K562 (cell line): ENCODE results near the gene MATR3. TPM values are rescaled to one million over a fixed set of nuclear protein-coding genes. Genes with fewer than 3 reads are reported as not detected.

Experiments
- ATAC-seq: fragments of 200-7000 bp; cut with Tn5 transposase; 3 replicates; pipeline ENCODE4 v1.9.1; 2020; ENCODE audit warnings: moderate library complexity
- BruUV-seq: library from RNA; stranded (reverse); fragments of 400-500 nt; replicated peaks from 2 replicates; lab custom pipeline; 2021; lab: Mats Ljungman, UMichigan
- CTCF ChIA-PET: fragments of 300-600 bp; formaldehyde crosslinking; extraction: SDS; loops from one replicate; lab custom pipeline; 2021; ENCODE audit warnings: low intra/inter-chr PET ratio; lab: Yijun Ruan, JAX
- POLR2A ChIA-PET: fragments of 300-600, 350-650 bp; sonication (Branson Sonifier 250); formaldehyde crosslinking; extraction: SDS; loops from one replicate; lab custom pipeline; 2021; ENCODE audit warnings: antibody characterized with exemption, inconsistent platforms; lab: Yijun Ruan, JAX
- DNase-seq, 4 experiments: peaks; one replicate each; pipeline versions ENCODE4 v3.0.0 to v3.0.0-alpha.2; 2011 to 2018; ENCODE audit warnings: low spot score in 3 of 4, mixed read lengths in 3 of 4; ENCODE audit errors: extremely low read depth in 1 of 4
- FAIRE-seq: peaks from 2 replicates; lab custom pipeline; 2011; peaks lifted over from hg19 to GRCh38; lab: Jason Lieb, UNC
- H2AFZ ChIP-seq: 2 replicates; pipeline ENCODE4 v1.6.0; 2011; ENCODE audit warnings: low read depth, low read length, control low read depth, inconsistent platforms
- H3K27ac ChIP-seq: fragments of 200-600 bp; 3 replicates; pipeline ENCODE4 v1.8.0; 2011; ENCODE audit warnings: low read depth, mild to moderate bottlenecking, control low read depth, inconsistent platforms, low read length, moderate library complexity, mixed read lengths; ENCODE audit errors: extremely low read depth
- H3K27me3 ChIP-seq, 2 experiments: fragments of 300-600 bp in 1 of 2; 2 replicates in 1 of 2; 3 replicates in 1 of 2; pipeline versions ENCODE4 v1.6.0 to v1.8.0; 2011; ENCODE audit warnings: inconsistent platforms in 2 of 2, low read length in 2 of 2, mild to moderate bottlenecking in 1 of 2, mixed read lengths in 1 of 2, moderate library complexity in 1 of 2; ENCODE audit not compliant: control insufficient read depth in 2 of 2, insufficient read depth in 2 of 2
- H3K36me3 ChIP-seq: fragments of 300-600 bp; 3 replicates; pipeline ENCODE4 v1.8.0; 2011; ENCODE audit warnings: mild to moderate bottlenecking, low read length, inconsistent platforms; ENCODE audit not compliant: control insufficient read depth, insufficient read depth
- H3K4me1 ChIP-seq, 2 experiments: fragments of 200-600 bp in 1 of 2; replicated peaks in 1 of 2; 2 replicates in 1 of 2; 3 replicates in 1 of 2; pipeline versions ENCODE4 v1.5.1 to v1.8.0; 2011; ENCODE audit warnings: inconsistent platforms in 2 of 2, low read length in 2 of 2, mild to moderate bottlenecking in 1 of 2, mixed read lengths in 1 of 2, moderate library complexity in 1 of 2; ENCODE audit not compliant: control insufficient read depth in 2 of 2, insufficient read depth in 2 of 2
- H3K4me2 ChIP-seq: 2 replicates; pipeline ENCODE4 v1.6.1; 2011; ENCODE audit warnings: low read length, control low read depth, inconsistent platforms, mixed read lengths; ENCODE audit not compliant: insufficient read depth
- H3K4me3 ChIP-seq: fragments of 200-600 bp; sonication (generic), shearing (Covaris generic); 2 replicates; pipeline ENCODE4 v1.5.1; 2016; ENCODE audit warnings: control low read depth, inconsistent platforms
- H3K79me2 ChIP-seq: fragments of 200-600 bp; 3 replicates; pipeline ENCODE4 v1.8.0; 2011; ENCODE audit warnings: low read length, inconsistent platforms; ENCODE audit not compliant: control insufficient read depth, insufficient read depth
- H3K9ac ChIP-seq, 2 experiments: 2 replicates each; pipeline versions ENCODE4 v1.6.0 to v1.6.1; 2011; ENCODE audit warnings: low read depth in 2 of 2, low read length in 2 of 2, control low read depth in 1 of 2, inconsistent platforms in 1 of 2, mild to moderate bottlenecking in 1 of 2, mixed read lengths in 1 of 2; ENCODE audit not compliant: insufficient read depth in 1 of 2
- H3K9me1 ChIP-seq: one replicate; pipeline ENCODE4 v1.6.0; 2011; ENCODE audit warnings: inconsistent platforms, mild to moderate bottlenecking, low read length, moderate library complexity; ENCODE audit not compliant: control insufficient read depth, insufficient read depth
- H3K9me3 ChIP-seq: replicated peaks from 2 replicates; pipeline ENCODE4 v1.5.1; 2011; ENCODE audit warnings: low read depth, low read length, inconsistent platforms; ENCODE audit not compliant: control insufficient read depth, insufficient read depth
- H4K20me1 ChIP-seq: replicated peaks from 2 replicates; pipeline ENCODE4 v1.6.1; 2011; ENCODE audit warnings: low read length, inconsistent platforms, mixed read lengths; ENCODE audit not compliant: control insufficient read depth, insufficient read depth
- CLOCK ChIP-seq: fragments of 250-450 bp; sonication (Bioruptor Pico); IDR thresholded peaks from 2 replicates; pipeline ENCODE4 v1.4.0; 2020; ENCODE audit warnings: mild to moderate bottlenecking, moderate library complexity, borderline replicate concordance
- DLX4 ChIP-seq: fragments of 250-450 bp; sonication (Bioruptor Pico); IDR thresholded peaks from 2 replicates; pipeline ENCODE4 v1.6.1; 2021; ENCODE audit warnings: mild to moderate bottlenecking
- HDAC6 ChIP-seq: IDR thresholded peaks from 2 replicates; pipeline ENCODE4 v1.6.1; 2012; ENCODE audit warnings: low read depth, mild to moderate bottlenecking, control low read depth, inconsistent platforms, low read length, moderate library complexity
- HMGXB4 ChIP-seq: sonication (generic); formaldehyde crosslinking; IDR thresholded peaks from 2 replicates; pipeline ENCODE4 v1.8.1; 2023; ENCODE audit warnings: mild to moderate bottlenecking, missing genetic modification reagents
- LEF1 ChIP-seq: fragments of 450-650 bp; IDR thresholded peaks from 2 replicates; pipeline ENCODE4 v1.6.1; 2016; ENCODE audit warnings: mild to moderate bottlenecking
- PHB2 ChIP-seq: fragments of 450-650 bp; IDR thresholded peaks from 2 replicates; pipeline ENCODE4 v1.6.1; 2017; ENCODE audit warnings: low read depth
- RAD21 ChIP-seq, 2 experiments: fragments of 250-450 bp in 1 of 2; fragments of 450-650 bp in 1 of 2; sonication (Bioruptor Pico) in 1 of 2; formaldehyde crosslinking in 1 of 2; IDR thresholded peaks in 1 of 2; conservative IDR thresholded peaks in 1 of 2; 2 replicates each; pipeline versions ENCODE4 v1.4.0 to v1.8.0; 2020 to 2022; ENCODE audit warnings: mild to moderate bottlenecking in 2 of 2, moderate library complexity in 1 of 2
- SMARCC2 ChIP-seq: fragments of 450-650 bp; IDR thresholded peaks from 2 replicates; pipeline ENCODE4 v1.6.1; 2017; ENCODE audit warnings: antibody characterized with exemption, moderate library complexity, mild to moderate bottlenecking, low read depth
- THAP12 ChIP-seq: fragments of 250-450 bp; sonication (Bioruptor Pico); IDR thresholded peaks from 2 replicates; pipeline ENCODE4 v1.9.0; 2021; ENCODE audit warnings: mild to moderate bottlenecking, inconsistent platforms
- YBX1 ChIP-seq: fragments of 450-650 bp; IDR thresholded peaks from 2 replicates; pipeline ENCODE4 v1.7.1; 2016; ENCODE audit warnings: mild to moderate bottlenecking
- ZFP91 ChIP-seq: sonication (generic); formaldehyde crosslinking; IDR thresholded peaks from 2 replicates; pipeline ENCODE4 v1.8.0; 2022; ENCODE audit warnings: mild to moderate bottlenecking, missing genetic modification reagents
- ZNF253 ChIP-seq: fragments of 250-450 bp; sonication (Bioruptor Pico); conservative IDR thresholded peaks from 2 replicates; pipeline ENCODE4 v1.6.1; 2021; ENCODE audit warnings: mild to moderate bottlenecking
- ZNF263 ChIP-seq: sonication (generic); formaldehyde crosslinking; IDR thresholded peaks from 2 replicates; pipeline ENCODE4 v1.8.0; 2022; ENCODE audit warnings: mild to moderate bottlenecking, missing genetic modification reagents, borderline replicate concordance
- whole genome bisulfite sequencing: fragments of 100-300 bp; shearing (Covaris generic); methylation state at CpG from one replicate; pipeline ENCODE4 v1.1.6; 2016; ENCODE audit warnings: low coverage, mixed read lengths; ENCODE audit not compliant: insufficient coverage; ENCODE audit errors: missing lambda C conversion rate; 5-methylcytosine and 5-hydroxymethylcytosine counted together
- in situ Hi-C: fragments of 300-500 bp; cut with MboI; formaldehyde crosslinking; loops from 4 replicates; pipeline ENCODE4 v1.15.0; 2018; ENCODE audit warnings: inconsistent platforms, mixed read lengths
- intact Hi-C: fragments of 100-400 bp; cut with micrococcal nuclease; formaldehyde crosslinking; loops from 2 replicates; pipeline ENCODE4 v1.14.2; 2022
- polyA plus RNA-seq, 8 experiments: library from polyadenylated mRNA; depleted of rRNA in 4 of 8; stranded (reverse) in 5 of 8; unstranded in 3 of 8; fragments of >200 nt; fragmentation: Nextera tagmentation in 2 of 8; fragmentation: Illumina TruSeq in 1 of 8; extraction: Ambion mirVana in 2 of 8; extraction: Trizol in 1 of 8; gene quantifications; 2 replicates each; pipeline versions ENCODE4 v1.2.1 to v1.2.3, GENCODE V29; 2011 to 2014; ENCODE audit warnings: inconsistent platforms in 1 of 8, missing spikeins in 1 of 8
- total RNA-seq, 7 experiments: library from RNA; depleted of rRNA in 6 of 7; stranded (reverse); fragments of >200 nt in 6 of 7; fragmentation: Illumina TruSeq in 2 of 7; extraction: Trizol in 2 of 7; gene quantifications; 2 replicates each; pipeline versions ENCODE4 v1.2.1 to v1.2.3, GENCODE V29; 2011 to 2021; ENCODE audit warnings: low replicate concordance in 1 of 7

The MATR3 gene
- total and polyA plus RNA-seq, 9 of the 15 experiments (the other 6 are each of a cell fraction or from before 2014, with no cell fraction given) = 150 to 425 (median 263) TPM

GRCh38 chr5:139251281-139251687 lies 42.3 kb upstream of the MATR3 start:
- peaks cover 0 to 4% of the 10 kb centered on the region in 2 experiments; a peak in 2 of 5 replicates for H3K4me1 ChIP-seq
- in situ Hi-C loops = no loop called here
- intact Hi-C loops = no loop called here
- H3K4me2 ChIP-seq = no peak overlapping the region
- BruUV-seq = no TSS peak
- no peak overlapping the region for H3K9ac ChIP-seq
- POLR2A ChIA-PET = interaction anchor here (0.7 to 1.8 kb wide), 6 partner anchors 9 to 436 kb away, joined by 3 to 7 read pairs (median 3); no protein-coding TSS in a partner anchor
- ATAC-seq (peak; percentile 64), DNase-seq (peak; percentile 29 to 58 (median 38)), FAIRE-seq (peak; percentile 74)
- 2% methylated on average over 3 of the region's 3 CpGs for WGBS
- H3K36me3 ChIP-seq = no peaks in the 10 kb centered on the region
- H3K27me3 ChIP-seq = no peaks in the 10 kb centered on the region
- peak overlapping the region; percentile 52 for H2AFZ ChIP-seq
- no peaks in the 10 kb centered on the region for H3K9me3 ChIP-seq
- no peak overlapping the region for H3K4me3 ChIP-seq
- no peaks in the 10 kb centered on the region for H4K20me1 ChIP-seq
- no peaks in the 10 kb centered on the region for H3K79me2 ChIP-seq
- CTCF ChIA-PET = interaction anchor here (0.6 kb wide), 1 partner anchor 390 kb away, joined by 4 read pairs; no protein-coding TSS in a partner anchor
- H3K27ac ChIP-seq = no peak overlapping the region
- no peaks in the 10 kb centered on the region for H3K9me1 ChIP-seq
- TF ChIP-seq ZNF253 (no peak), THAP12 (no peak), CLOCK (CRISPR knock-in tag) (no peak), DLX4 (CRISPR knock-in tag) (no peak), HMGXB4 (CRISPR knock-in tag) (no peak), LEF1 (no peak), YBX1 (no peak), RAD21 (CRISPR knock-in tag; conservative IDR thresholded peaks at IDR 0.05 in 1 of 2, IDR thresholded peaks at IDR 0.05 in 1 of 2) (peak; percentile 36 to 66), HDAC6 (no peak), PHB2 (no peak), SMARCC2 (no peak), ZNF263 (CRISPR knock-in tag) (no peak), ZFP91 (CRISPR knock-in tag) (no peak)
